AG08396 (cell line): ENCODE results near the gene TSNAX.
"Not testable (repeated sequence)": the region's sequence is repeated elsewhere in the genome, so short reads cannot be mapped to it uniquely, and the experiment has no call there.

Experiments
- DNase-seq: peaks from one replicate; pipeline ENCODE4 v3.0.0; 2012; ENCODE audit warnings: low spot score, mixed read lengths

Gene TSNAX, protein sequence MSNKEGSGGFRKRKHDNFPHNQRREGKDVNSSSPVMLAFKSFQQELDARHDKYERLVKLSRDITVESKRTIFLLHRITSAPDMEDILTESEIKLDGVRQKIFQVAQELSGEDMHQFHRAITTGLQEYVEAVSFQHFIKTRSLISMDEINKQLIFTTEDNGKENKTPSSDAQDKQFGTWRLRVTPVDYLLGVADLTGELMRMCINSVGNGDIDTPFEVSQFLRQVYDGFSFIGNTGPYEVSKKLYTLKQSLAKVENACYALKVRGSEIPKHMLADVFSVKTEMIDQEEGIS

DNA sequence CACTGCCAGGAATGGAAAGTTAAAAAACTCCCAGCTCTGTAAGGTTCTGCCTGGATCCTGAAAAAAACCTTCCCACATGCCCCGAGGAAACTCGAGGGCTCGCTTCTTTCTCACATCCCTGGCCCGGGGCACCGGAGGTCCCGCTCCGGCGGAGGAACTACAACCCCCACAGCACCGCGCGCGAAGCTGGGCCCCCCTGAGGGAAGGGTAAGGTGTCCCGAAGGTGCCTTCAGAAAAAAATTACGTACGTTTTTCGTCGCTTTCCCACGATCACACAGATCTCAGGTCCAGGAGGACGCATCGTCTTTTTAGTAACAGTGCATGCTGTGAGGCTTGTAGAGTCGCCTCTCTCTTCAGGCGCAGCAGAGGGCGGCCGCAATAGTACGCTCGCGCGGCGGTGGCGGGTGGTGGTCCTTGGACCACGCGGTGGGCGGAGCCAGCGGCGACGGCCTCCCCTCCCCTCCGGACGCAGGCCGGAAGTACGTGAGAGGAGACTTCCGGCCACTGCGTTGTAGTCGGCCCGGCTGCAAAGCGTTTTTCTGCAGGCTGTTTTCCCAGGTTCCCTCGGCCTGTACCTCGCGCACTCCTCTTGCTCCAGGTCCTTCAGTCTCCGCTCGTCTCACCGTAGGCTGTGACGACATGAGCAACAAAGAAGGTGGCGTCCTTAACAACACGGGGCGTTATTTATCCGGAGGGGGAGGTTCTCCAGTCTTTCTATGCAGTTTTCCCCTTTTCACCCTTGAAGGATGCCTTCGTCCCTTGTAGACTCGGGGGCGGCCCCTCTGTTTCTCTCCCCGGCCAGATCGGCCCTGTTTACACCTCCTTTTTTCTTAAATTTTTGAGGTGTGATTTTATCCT, at the start of gene TSNAX:
Gene TSNAX, plus strand, starts transcription at position 498 of the 858 bp plus-strand sequence. Its CDS starts 142 bp downstream, at position 640.
- DNase-seq = peak; percentile 96

GRCh38 chr1:231478811-231479210, 49.7 kb upstream of the TSNAX start:
- DNase-seq = no peak

GRCh38 chr1:231480008-231480407, 48.5 kb upstream of the TSNAX start:
- DNase-seq = no peak

DNA sequence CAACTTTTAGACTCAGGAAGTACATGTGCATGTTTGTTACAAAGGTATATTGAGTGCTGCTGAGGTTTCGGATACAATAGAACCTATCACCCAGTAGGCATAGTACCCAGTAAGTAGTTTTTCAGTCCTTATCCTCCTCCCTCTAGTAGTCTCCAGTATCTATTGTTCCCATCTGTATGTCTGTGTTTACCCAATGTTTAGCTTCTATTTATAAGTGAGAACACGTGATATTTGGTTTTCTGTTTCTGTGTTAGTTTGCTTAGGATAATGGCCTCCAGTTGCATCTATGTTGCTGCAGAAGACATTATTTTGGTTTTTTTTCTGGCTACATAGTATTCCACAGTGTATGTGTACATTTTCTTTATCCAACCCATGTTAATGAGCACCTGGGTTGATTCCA, 47.2 kb upstream of the TSNAX start:
- no peak for DNase-seq

GRCh38 chr1:231485029-231485784, 43.3 kb upstream of the TSNAX start:
- no peak for DNase-seq

DNA sequence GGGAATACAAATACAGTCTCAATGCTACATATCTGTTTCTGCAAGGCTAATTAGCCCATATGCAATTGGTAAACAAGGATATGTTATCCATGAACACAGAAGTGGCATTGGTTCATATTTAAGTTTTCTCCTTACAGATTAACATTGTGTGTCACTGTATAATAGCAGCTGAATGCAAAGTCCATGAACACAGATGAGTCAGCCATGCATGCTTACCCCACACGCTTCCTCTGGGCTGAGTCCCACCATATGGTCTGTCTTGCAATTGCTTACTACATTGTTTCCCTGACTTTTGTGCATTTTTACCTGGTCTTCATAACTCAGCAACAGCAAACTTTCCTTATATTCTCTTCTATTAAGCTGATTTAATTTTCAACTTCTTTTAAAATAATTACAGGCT, 41.5 kb upstream of the TSNAX start:
- no peak for DNase-seq

DNA sequence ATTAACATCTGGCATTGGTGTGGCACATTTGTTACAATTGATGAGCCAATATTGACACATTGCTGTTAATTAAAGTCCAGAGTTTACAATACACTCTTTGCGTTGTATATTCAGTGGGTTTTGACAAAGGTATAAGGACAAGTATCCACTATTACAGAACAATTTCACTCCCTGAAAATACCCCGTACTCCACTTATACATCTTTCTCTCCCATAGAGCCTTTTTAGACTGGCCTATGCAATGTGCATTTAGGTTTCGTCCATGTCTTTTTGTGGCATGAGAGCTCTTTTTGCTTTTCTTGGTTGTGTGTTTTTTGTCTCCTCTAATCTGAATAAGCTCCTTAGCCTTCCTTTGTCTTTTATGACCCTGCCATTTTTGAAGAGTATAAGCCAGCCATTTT, 40.6 kb upstream of the TSNAX start:
- DNase-seq = no peak

DNA sequence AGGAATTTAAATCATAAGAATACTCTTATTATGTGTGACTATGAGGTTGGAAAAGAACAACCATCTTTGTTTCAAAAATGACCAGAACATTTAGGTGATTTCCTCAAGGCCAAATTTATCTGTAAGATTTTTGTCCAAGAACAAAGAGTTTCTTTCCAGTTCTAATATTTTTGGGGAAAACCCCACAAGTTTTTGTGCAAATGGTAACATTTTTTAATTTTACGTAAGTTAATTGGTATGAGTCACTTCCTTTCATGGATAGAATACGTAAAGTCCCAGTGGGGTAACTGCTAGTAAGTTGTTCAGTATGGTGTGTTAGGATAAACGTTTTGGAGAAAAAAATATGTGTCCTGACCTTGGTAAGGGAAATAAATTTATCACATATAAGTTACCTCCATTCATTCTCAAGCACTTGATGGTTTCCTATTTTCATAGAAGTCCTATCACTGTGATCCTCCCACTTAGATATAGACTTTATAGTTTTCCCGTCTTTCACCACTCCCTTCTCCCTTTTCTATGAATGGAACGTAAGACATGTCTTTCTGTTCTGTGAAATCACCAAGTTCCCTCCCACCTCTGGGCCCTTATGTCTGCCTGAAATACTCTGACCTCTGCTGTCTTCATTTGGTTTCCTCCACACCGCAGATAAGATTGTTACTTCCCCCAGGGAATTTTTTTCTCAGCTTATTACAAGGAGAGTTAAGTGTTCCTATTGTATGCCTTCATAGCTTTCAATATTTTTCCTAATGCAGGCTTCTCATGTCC, 34.9 kb upstream of the TSNAX start:
- DNase-seq = no peak

- DNase-seq = no peak
Observed at GRCh38 chr1:231494439-231495110, 33.9 kb upstream of the TSNAX start.

- DNase-seq = no peak
Observed at GRCh38 chr1:231497629-231498152, 30.8 kb upstream of the TSNAX start.

DNA sequence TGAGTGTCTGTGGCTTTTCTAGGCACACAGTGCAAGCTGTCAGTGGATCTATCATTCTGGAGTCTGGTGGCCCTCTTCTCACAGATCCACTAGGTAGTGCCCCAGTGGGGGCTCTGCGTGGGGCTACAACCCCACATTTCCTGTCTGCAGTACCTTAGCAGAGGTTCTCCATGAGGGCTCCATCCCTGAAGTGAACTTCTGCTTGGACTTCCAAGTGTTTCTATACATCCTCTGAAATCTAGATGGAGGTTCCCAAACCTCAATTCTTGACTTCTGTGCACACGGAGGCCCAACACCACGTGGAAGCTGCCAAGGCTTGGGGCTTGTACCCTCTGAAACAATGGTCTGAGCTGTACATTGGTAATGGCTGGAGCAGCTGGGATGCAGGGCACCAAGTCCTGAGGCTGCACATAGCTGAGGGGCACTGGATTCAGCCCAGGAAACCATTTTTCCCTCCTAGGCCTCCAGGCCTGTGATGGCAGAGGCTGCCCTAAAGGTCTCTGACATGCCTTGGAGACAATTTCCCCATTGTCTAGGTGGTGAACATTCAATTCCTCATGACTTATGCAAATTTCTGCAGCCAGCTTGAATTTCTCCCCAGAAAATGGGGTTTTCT, 29.2 kb upstream of the TSNAX start:
- DNase-seq = no peak

DNA sequence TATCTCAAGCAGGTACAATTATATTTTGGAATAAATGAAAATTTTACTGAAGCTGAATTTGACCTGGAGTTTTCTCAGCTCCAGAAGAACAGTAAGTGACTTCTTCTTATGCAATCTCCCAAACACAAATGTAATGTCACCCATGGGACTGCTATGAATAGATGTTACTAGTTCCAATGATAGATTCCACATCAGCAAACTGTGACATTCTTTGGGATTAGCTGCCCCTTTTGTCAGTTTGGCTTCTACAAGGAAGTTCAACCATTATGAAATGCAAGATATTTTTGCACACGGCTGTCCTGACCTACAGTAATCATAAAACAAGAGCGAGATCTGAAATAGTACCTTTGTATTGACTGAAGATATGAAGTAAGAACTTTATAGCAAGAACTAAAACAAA, 27.8 kb upstream of the TSNAX start:
- DNase-seq = no peak

GRCh38 chr1:231503168-231503567, 25.3 kb upstream of the TSNAX start:
- DNase-seq = not testable (repeated sequence)

DNA sequence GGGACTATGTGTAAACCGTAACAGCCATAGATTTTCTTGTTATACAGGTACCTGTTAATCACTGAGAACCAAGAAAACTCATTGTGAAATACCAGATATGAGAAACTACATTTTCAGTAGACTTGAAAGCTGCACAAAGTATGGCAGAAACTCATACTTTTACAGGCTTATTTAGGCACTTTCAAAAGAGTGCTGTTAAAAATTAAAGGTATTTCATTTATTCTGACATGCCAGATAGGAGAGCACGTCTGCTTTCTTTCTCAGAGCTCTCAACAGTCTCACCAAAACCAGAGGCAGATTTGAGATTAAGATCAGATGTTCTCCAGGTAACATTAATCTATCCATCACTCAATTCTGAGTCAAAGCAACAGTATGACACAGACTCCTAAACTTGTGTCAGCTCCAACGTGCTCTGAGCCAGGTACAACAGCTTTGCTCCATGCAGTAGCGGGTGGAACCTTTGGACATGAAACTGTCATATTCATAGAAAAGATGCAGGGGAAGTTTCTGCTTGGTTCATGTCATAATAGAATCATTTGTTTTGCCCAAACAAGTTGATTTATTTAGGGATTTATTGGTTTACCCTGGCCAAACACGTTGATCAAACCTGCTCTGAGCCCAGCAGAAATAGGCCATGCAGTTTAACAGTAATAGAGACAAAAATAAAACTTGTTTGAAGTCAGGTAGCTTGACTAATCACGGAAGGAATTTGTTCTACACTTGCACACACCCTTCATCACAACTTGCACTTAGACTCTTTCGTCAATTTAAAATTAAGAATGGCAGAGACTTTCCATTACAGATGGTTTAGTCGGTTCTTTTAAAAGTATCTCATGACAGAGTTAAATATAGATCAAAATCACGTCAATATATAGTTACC, 20.8 kb upstream of the TSNAX start:
- DNase-seq = no peak

DNA sequence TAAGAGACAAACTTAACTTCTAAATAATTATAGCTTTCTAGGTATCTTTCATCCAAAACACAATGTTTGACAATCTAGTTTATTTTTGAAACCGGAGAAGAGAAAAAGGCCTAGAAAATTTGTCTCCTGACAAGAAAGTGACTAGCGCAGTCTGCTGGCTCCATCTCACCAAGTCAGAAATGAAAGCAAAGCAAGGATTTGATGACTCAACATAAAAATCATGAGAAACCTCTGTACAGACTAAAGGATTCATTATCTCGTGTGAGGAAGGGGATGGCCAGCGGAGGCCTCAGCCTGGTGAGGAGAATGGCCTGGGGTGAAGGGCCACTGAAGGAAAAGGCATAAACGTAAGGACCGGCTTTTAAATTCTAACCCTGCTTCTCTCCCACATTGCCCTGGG, 20.0 kb upstream of the TSNAX start:
- no peak for DNase-seq

- DNase-seq = no peak
Observed at GRCh38 chr1:231508941-231509340, 19.5 kb upstream of the TSNAX start.

DNA sequence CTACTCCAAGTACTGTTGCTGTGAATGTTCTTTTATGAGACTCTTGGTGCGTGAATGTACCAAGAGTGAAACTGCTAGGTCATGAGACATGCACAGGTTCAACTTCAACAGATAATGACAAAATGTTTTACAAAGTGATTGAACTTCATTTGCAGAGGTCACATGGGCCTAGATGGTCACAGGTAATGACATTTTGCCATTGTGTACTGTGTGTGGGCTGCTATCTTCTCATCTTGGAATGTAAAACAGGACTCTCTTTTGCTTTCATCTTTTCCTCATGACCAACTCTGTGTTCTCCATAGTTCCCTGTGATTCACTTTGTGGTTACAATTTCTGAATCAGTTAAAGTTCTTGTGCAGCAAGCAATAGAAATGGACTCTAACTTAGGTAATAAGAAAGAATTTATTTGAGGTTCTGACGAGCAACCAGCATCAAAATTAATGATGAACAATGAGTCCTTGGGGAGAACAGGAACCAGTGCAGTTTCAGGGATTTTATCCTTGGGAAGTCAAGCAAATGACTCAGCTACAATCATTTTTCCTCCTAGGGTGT, 16.2 kb upstream of the TSNAX start:
- DNase-seq = peak; percentile 21

GRCh38 chr1:231515748-231516147, 12.7 kb upstream of the TSNAX start:
- DNase-seq = no peak

DNA sequence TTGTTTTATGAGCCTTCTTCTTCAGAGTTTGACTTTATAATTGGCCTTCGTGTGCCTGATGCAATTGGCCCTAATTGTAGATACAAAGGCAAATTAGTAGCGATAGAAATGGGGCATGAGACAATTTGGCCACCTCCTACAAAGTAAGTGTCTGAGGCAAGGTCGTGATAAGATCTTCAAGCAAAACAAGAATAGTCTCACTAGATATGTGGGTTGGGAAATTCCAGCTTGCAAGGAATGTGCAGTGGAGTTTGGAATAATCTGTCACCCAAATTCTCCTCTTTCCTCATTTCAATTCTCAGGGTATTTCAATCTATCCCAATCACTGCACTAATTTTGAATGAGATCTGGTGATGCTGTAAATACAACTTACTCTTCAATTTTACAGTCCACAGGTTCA, 11.4 kb upstream of the TSNAX start:
- no peak for DNase-seq
